ENCODE results near the gene SMARCD3. TPM values are rescaled to one million over a fixed set of nuclear protein-coding genes. Genes with fewer than 3 reads are reported as not detected.

The SMARCD3 gene
- total RNA-seq, 1 donor from 2014 or later, result not detected

GRCh38 chr7:151206914-151207313 is 41.6 kb downstream of the SMARCD3 start:
- Mint-ChIP-seq H3K4me3 (no peak overlapping the region), H3K27ac (no peak overlapping the region), H3K27me3 (peaks cover 21% of the 10 kb centered on the region), H3K9me3 (no peaks in the 10 kb centered on the region), H3K36me3 (ENCODE audit: low read depth) (peaks cover 11% of the 10 kb centered on the region), H3K4me1 (no peaks in the 10 kb centered on the region)
- POLR2A ChIA-PET, result no interaction called here
- intact Hi-C loops (cut with micrococcal nuclease), result no loop called here
- DNase-seq (no peak), ATAC-seq (ENCODE audit: low read depth) (no peak)
- CTCF ChIA-PET, result no interaction called here
- TF ChIP-seq, protein P1, sequence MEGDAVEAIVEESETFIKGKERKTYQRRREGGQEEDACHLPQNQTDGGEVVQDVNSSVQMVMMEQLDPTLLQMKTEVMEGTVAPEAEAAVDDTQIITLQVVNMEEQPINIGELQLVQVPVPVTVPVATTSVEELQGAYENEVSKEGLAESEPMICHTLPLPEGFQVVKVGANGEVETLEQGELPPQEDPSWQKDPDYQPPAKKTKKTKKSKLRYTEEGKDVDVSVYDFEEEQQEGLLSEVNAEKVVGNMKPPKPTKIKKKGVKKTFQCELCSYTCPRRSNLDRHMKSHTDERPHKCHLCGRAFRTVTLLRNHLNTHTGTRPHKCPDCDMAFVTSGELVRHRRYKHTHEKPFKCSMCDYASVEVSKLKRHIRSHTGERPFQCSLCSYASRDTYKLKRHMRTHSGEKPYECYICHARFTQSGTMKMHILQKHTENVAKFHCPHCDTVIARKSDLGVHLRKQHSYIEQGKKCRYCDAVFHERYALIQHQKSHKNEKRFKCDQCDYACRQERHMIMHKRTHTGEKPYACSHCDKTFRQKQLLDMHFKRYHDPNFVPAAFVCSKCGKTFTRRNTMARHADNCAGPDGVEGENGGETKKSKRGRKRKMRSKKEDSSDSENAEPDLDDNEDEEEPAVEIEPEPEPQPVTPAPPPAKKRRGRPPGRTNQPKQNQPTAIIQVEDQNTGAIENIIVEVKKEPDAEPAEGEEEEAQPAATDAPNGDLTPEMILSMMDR (IDR thresholded peaks at IDR 0.05), result no peak

- Mint-ChIP-seq H3K9me3 (no peaks in the 10 kb centered on the region), H3K27ac (no peak overlapping the region), H3K36me3 (ENCODE audit: low read depth) (peaks cover 4% of the 10 kb centered on the region), H3K27me3 (peaks cover 25% of the 10 kb centered on the region), H3K4me3 (no peak overlapping the region), H3K4me1 (no peaks in the 10 kb centered on the region)
- ATAC-seq (ENCODE audit: low read depth) (no peak), DNase-seq (no peak)
- POLR2A ChIA-PET, result no interaction called here
- CTCF ChIA-PET, result no interaction called here
- intact Hi-C loops (cut with micrococcal nuclease), result no loop called here
- TF ChIP-seq, protein P1 (IDR thresholded peaks at IDR 0.05), result no peak
Observed at GRCh38 chr7:151205730-151206129, 42.8 kb downstream of the SMARCD3 start.

DNA sequence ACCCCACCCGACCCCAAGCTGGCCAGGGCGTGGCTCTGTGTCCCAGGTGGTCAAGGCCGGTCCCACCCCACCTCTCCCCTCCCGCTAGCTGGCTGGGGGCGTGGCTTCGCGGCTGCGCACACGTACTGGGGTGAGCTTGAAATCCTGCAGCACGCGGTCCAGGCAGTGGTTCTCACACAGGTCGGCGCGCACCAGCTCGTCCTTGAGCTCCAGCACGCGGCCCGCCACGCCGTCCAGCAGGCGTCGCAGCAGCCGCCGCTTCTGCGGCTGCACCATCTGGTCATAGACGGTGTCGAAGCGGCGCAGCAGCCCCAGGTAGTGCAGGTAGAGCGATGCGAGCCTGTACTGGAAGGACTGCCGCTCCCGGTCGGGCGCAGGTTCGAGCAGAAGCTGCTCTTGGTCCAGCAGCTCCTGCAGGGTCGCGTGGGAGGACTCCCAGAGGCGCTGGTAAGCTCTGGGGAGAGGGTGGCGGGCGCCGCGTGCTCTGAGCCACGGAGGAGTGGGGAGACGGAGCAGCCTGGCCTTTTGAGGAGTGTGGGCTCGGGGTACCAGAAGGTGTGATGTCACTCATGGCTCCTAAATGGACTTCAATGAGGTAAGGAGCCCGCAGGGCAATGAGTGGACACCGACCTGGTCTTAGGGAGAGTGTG is 44.0 kb downstream of the SMARCD3 start:
- no peaks in the 10 kb centered on the region for H3K36me3 Mint-ChIP-seq (ENCODE audit: low read depth)
- no peaks in the 10 kb centered on the region for H3K4me1 Mint-ChIP-seq
- DNase-seq (no peak), ATAC-seq (ENCODE audit: low read depth) (no peak)
- POLR2A ChIA-PET, result no interaction called here
- TF ChIP-seq, protein P1 (IDR thresholded peaks at IDR 0.05), result no peak
- no peaks in the 10 kb centered on the region for H3K9me3 Mint-ChIP-seq
- intact Hi-C loops (cut with micrococcal nuclease), result no loop called here
- peaks cover 25% of the 10 kb centered on the region for H3K27me3 Mint-ChIP-seq
- H3K4me3 Mint-ChIP-seq, result no peak overlapping the region
- CTCF ChIA-PET, result no interaction called here
- no peak overlapping the region for H3K27ac Mint-ChIP-seq

DNA sequence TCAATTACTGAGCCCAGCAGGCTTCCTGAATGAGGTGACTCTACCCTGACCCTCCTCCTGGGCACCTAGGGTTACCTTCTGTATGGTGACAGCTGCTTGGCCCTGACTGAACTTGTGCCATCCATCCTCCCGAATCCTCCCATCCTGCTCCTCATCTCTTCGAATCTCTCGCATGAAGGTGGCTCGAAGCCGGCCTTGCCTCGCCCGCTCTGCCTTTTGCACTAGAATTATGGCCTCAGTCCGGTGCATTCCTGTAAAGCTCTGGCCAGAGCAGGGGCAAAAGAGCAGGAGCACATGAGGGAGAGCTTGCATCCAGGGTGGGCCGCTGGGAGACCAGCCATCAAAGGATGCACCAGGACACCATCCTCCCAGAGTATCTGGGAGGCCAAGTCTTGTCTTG is 45.7 kb downstream of the SMARCD3 start:
- Mint-ChIP-seq H3K4me1 (no peaks in the 10 kb centered on the region), H3K27ac (no peak overlapping the region), H3K27me3 (peaks cover 25% of the 10 kb centered on the region), H3K9me3 (no peaks in the 10 kb centered on the region), H3K36me3 (ENCODE audit: low read depth) (no peaks in the 10 kb centered on the region), H3K4me3 (no peak overlapping the region)
- TF ChIP-seq, protein P1 (IDR thresholded peaks at IDR 0.05), result no peak
- ChIA-PET CTCF (no interaction called here), POLR2A (no interaction called here)
- intact Hi-C loops (cut with micrococcal nuclease), result no loop called here
- ATAC-seq (ENCODE audit: low read depth) (no peak), DNase-seq (no peak)

DNA sequence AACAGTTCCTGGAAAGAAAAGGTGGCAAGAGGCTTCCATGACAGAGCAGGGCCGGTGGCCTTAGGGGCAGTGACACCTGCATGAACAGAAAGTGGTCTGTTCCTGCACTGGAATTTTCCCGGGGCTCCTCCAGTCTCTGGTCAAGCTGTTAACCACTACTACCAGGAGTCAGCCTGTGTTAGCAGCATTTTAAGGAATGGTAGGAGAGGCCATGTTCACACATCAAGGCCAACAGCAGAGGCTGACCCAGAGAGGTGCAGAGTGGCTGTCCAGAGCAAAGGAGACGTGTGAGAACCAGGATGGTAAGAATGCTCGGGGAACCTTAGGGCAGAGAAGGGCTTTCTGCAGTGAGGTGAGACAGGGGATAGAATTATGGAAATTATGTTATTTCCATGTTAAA is 46.7 kb downstream of the SMARCD3 start:
- ATAC-seq (ENCODE audit: low read depth), result no peak
- Mint-ChIP-seq H3K36me3 (ENCODE audit: low read depth) (no peaks in the 10 kb centered on the region), H3K9me3 (no peaks in the 10 kb centered on the region), H3K4me1 (no peaks in the 10 kb centered on the region), H3K27ac (no peak overlapping the region), H3K27me3 (peaks cover 25% of the 10 kb centered on the region), H3K4me3 (no peak overlapping the region)
- TF ChIP-seq, protein P1 (IDR thresholded peaks at IDR 0.05), result no peak
- ChIA-PET POLR2A (no interaction called here), CTCF (no interaction called here)
- DNase-seq, result no peak
- intact Hi-C loops (cut with micrococcal nuclease), result no loop called here
